ENCODE data around the gene ZNF440.

GRCh38 chr19:11868188-11868587 lies 54.1 kb downstream of the ZNF440 start:
- TF ChIP-seq FOXK2 (IDR thresholded peaks at IDR 0.05) (no peak), SUZ12 (IDR thresholded peaks at IDR 0.05) (no peak), L3MBTL2 (conservative IDR thresholded peaks at IDR 0.05) (no peak), BHLHE40 (IDR thresholded peaks at IDR 0.05; ENCODE audit: borderline replicate concordance) (no peak), NFRKB (IDR thresholded peaks at IDR 0.05) (no peak), FOXM1 (IDR thresholded peaks at IDR 0.05; ENCODE audit: borderline replicate concordance) (no peak), HDGF (IDR thresholded peaks at IDR 0.05; ENCODE audit: borderline replicate concordance) (no peak), ZNF384 (IDR thresholded peaks at IDR 0.05) (no peak), FOXA1 (IDR thresholded peaks at IDR 0.05) (no peak), LEF1 (IDR thresholded peaks at IDR 0.05; ENCODE audit: borderline replicate concordance) (no peak), SP1 (IDR thresholded peaks at IDR 0.05) (no peak), TARDBP (IDR thresholded peaks at IDR 0.05) (no peak)
- TF ChIP-seq, protein P1, sequence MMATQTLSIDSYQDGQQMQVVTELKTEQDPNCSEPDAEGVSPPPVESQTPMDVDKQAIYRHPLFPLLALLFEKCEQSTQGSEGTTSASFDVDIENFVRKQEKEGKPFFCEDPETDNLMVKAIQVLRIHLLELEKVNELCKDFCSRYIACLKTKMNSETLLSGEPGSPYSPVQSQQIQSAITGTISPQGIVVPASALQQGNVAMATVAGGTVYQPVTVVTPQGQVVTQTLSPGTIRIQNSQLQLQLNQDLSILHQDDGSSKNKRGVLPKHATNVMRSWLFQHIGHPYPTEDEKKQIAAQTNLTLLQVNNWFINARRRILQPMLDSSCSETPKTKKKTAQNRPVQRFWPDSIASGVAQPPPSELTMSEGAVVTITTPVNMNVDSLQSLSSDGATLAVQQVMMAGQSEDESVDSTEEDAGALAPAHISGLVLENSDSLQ (IDR thresholded peaks at IDR 0.05), result no peak

Measured in HEK293T (cell line).